Measurements from ENCODE around the gene CEACAM16. TPM values are rescaled to one million over a fixed set of nuclear protein-coding genes. Genes with fewer than 3 reads are reported as not detected.

Gene CEACAM16
- total and polyA plus RNA-seq, 9 of the 15 experiments (the other 6 are each of a cell fraction or from before 2014, with no cell fraction given): not detected

DNA sequence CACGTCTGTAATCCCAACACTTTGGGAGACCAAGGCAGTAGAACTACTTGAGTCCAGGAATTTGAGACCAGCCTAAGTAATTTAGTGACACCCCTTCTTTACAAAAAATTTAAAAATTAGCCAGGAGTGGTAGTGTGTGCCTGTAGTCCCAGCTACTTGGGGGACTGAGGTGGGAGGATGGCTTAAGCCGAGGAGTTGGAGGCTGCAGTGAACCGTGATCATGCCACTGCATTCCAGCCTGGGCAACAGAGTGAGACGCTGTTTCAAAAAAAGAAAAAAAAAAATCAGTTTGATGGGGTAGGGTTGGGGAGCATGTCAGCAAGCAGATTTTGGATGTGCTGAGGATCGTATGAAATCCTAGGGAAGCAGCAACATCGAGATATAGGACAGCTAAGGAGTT lies 23.4 kb upstream of the CEACAM16 start (continued):
- TF ChIP-seq, protein P1, sequence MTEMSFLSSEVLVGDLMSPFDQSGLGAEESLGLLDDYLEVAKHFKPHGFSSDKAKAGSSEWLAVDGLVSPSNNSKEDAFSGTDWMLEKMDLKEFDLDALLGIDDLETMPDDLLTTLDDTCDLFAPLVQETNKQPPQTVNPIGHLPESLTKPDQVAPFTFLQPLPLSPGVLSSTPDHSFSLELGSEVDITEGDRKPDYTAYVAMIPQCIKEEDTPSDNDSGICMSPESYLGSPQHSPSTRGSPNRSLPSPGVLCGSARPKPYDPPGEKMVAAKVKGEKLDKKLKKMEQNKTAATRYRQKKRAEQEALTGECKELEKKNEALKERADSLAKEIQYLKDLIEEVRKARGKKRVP (CRISPR knock-in tag; IDR thresholded peaks at IDR 0.05): no peak
- TF ChIP-seq NFXL1 (CRISPR knock-in tag; IDR thresholded peaks at IDR 0.05) (no peak), HNRNPLL (IDR thresholded peaks at IDR 0.05; ENCODE audit: low read depth, low read length, poor library complexity, severe bottlenecking) (no peak), RBFOX2 (IDR thresholded peaks at IDR 0.05; ENCODE audit: low read depth, low read length) (no peak), ZNF696 (CRISPR knock-in tag; conservative IDR thresholded peaks at IDR 0.05) (no peak), FOXM1 (IDR thresholded peaks at IDR 0.05; ENCODE audit: low read depth) (no peak), FOXM1 (CRISPR knock-in tag; IDR thresholded peaks at IDR 0.05; ENCODE audit: low read depth) (no peak), DNMT1 (IDR thresholded peaks at IDR 0.05) (no peak), YBX1 (IDR thresholded peaks at IDR 0.05) (no peak), ESRRB (CRISPR knock-in tag; IDR thresholded peaks at IDR 0.05; ENCODE audit: borderline replicate concordance) (no peak)
- TF ChIP-seq, protein P2, sequence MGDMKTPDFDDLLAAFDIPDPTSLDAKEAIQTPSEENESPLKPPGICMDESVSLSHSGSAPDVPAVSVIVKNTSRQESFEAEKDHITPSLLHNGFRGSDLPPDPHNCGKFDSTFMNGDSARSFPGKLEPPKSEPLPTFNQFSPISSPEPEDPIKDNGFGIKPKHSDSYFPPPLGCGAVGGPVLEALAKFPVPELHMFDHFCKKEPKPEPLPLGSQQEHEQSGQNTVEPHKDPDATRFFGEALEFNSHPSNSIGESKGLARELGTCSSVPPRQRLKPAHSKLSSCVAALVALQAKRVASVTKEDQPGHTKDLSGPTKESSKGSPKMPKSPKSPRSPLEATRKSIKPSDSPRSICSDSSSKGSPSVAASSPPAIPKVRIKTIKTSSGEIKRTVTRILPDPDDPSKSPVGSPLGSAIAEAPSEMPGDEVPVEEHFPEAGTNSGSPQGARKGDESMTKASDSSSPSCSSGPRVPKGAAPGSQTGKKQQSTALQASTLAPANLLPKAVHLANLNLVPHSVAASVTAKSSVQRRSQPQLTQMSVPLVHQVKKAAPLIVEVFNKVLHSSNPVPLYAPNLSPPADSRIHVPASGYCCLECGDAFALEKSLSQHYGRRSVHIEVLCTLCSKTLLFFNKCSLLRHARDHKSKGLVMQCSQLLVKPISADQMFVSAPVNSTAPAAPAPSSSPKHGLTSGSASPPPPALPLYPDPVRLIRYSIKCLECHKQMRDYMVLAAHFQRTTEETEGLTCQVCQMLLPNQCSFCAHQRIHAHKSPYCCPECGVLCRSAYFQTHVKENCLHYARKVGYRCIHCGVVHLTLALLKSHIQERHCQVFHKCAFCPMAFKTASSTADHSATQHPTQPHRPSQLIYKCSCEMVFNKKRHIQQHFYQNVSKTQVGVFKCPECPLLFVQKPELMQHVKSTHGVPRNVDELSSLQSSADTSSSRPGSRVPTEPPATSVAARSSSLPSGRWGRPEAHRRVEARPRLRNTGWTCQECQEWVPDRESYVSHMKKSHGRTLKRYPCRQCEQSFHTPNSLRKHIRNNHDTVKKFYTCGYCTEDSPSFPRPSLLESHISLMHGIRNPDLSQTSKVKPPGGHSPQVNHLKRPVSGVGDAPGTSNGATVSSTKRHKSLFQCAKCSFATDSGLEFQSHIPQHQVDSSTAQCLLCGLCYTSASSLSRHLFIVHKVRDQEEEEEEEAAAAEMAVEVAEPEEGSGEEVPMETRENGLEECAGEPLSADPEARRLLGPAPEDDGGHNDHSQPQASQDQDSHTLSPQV (IDR thresholded peaks at IDR 0.05): no peak
- TF ChIP-seq, protein P3, sequence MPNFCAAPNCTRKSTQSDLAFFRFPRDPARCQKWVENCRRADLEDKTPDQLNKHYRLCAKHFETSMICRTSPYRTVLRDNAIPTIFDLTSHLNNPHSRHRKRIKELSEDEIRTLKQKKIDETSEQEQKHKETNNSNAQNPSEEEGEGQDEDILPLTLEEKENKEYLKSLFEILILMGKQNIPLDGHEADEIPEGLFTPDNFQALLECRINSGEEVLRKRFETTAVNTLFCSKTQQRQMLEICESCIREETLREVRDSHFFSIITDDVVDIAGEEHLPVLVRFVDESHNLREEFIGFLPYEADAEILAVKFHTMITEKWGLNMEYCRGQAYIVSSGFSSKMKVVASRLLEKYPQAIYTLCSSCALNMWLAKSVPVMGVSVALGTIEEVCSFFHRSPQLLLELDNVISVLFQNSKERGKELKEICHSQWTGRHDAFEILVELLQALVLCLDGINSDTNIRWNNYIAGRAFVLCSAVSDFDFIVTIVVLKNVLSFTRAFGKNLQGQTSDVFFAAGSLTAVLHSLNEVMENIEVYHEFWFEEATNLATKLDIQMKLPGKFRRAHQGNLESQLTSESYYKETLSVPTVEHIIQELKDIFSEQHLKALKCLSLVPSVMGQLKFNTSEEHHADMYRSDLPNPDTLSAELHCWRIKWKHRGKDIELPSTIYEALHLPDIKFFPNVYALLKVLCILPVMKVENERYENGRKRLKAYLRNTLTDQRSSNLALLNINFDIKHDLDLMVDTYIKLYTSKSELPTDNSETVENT (CRISPR knock-in tag; IDR thresholded peaks at IDR 0.05): no peak
